Measurements from ENCODE around the gene CYP2F1.

DNA sequence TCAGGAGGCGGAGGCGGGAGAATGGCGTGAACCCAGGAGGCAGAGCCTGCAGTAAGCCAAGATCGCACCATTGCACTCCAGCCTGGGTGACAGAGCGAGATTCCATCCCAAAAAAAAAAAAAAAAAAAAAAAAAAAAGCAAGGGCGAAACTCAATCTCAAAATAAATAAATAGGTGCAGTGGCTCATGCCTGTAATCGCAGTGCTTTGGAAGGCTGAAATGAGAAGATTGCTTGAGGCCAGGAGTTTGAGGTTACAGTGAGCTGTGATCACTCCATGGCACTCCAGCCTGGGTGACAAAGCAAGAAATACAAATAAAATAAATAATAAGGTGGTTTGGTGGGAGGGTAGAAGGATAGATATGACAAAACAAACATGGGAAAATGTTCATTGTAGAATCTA lies 39.8 kb downstream of the CYP2F1 start:
- TF ChIP-seq, protein P1, sequence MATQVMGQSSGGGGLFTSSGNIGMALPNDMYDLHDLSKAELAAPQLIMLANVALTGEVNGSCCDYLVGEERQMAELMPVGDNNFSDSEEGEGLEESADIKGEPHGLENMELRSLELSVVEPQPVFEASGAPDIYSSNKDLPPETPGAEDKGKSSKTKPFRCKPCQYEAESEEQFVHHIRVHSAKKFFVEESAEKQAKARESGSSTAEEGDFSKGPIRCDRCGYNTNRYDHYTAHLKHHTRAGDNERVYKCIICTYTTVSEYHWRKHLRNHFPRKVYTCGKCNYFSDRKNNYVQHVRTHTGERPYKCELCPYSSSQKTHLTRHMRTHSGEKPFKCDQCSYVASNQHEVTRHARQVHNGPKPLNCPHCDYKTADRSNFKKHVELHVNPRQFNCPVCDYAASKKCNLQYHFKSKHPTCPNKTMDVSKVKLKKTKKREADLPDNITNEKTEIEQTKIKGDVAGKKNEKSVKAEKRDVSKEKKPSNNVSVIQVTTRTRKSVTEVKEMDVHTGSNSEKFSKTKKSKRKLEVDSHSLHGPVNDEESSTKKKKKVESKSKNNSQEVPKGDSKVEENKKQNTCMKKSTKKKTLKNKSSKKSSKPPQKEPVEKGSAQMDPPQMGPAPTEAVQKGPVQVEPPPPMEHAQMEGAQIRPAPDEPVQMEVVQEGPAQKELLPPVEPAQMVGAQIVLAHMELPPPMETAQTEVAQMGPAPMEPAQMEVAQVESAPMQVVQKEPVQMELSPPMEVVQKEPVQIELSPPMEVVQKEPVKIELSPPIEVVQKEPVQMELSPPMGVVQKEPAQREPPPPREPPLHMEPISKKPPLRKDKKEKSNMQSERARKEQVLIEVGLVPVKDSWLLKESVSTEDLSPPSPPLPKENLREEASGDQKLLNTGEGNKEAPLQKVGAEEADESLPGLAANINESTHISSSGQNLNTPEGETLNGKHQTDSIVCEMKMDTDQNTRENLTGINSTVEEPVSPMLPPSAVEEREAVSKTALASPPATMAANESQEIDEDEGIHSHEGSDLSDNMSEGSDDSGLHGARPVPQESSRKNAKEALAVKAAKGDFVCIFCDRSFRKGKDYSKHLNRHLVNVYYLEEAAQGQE (IDR thresholded peaks at IDR 0.05; ENCODE audit: unreplicated experiment), result no peak
- TF ChIP-seq, protein P2, sequence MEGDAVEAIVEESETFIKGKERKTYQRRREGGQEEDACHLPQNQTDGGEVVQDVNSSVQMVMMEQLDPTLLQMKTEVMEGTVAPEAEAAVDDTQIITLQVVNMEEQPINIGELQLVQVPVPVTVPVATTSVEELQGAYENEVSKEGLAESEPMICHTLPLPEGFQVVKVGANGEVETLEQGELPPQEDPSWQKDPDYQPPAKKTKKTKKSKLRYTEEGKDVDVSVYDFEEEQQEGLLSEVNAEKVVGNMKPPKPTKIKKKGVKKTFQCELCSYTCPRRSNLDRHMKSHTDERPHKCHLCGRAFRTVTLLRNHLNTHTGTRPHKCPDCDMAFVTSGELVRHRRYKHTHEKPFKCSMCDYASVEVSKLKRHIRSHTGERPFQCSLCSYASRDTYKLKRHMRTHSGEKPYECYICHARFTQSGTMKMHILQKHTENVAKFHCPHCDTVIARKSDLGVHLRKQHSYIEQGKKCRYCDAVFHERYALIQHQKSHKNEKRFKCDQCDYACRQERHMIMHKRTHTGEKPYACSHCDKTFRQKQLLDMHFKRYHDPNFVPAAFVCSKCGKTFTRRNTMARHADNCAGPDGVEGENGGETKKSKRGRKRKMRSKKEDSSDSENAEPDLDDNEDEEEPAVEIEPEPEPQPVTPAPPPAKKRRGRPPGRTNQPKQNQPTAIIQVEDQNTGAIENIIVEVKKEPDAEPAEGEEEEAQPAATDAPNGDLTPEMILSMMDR (conservative IDR thresholded peaks at IDR 0.05; ENCODE audit: low read depth in 2 of 2), result no peak
- TF ChIP-seq POLR2AphosphoS5 (IDR thresholded peaks at IDR 0.05; ENCODE audit: low read depth), result no peak
- TF ChIP-seq ZNF114 (CRISPR knock-in tag; IDR thresholded peaks at IDR 0.05), result no peak
- TF ChIP-seq NANOG (IDR thresholded peaks at IDR 0.05; ENCODE audit: borderline replicate concordance), result no peak
- no peak for TF ChIP-seq EZH2phosphoT487 (IDR thresholded peaks at IDR 0.05; ENCODE audit: unreplicated experiment)
- no peak for TF ChIP-seq STAT1 (IDR thresholded peaks at IDR 0.05; ENCODE audit: unreplicated experiment)
- no peak for TF ChIP-seq JUNB (IDR thresholded peaks at IDR 0.05; ENCODE audit: unreplicated experiment)
- no peak for TF ChIP-seq CREB1 (CRISPR knock-in tag; IDR thresholded peaks at IDR 0.05; ENCODE audit: low read depth)

Data from GM23338 (cell line).